PC-3 (cell line): Measurements from ENCODE around the gene RPL29. TPM values are rescaled to one million over a fixed set of nuclear protein-coding genes. Genes with fewer than 3 reads are reported as not detected.
A peak's percentile ranks its signal among the peaks of the same experiment; 100 is the strongest.

Experiments used
- ATAC-seq: fragments of 200-7000 bp; cut with Tn5 transposase; 2 replicates; pipeline ENCODE4 v1.9.1; 2020; ENCODE audit warnings: mild to moderate bottlenecking, moderate library complexity
- BruUV-seq: library from RNA; stranded (reverse); fragments of 400-500 nt; replicated peaks from 2 replicates; lab custom pipeline; 2021; lab: Mats Ljungman, UMichigan
- CTCF ChIA-PET: fragments of 300-600 bp; sonication (Branson Sonifier 250); formaldehyde crosslinking; loops from one replicate; lab custom pipeline; 2022; ENCODE audit warnings: antibody characterized with exemption; lab: Charles Lee
- POLR2A ChIA-PET: fragments of 300-600 bp; sonication (Branson Sonifier 250); formaldehyde crosslinking; loops from one replicate; lab custom pipeline; 2022; ENCODE audit warnings: antibody characterized with exemption; ENCODE audit not compliant: unreplicated experiment; lab: Charles Lee
- DNase-seq: peaks from one replicate; pipeline ENCODE4 v3.0.0-alpha.2; 2015
- H2AFZ ChIP-seq: fragments of 300-600 bp; sonication (generic); 2 replicates; pipeline ENCODE4 v1.6.0; 2016; ENCODE audit warnings: antibody characterized with exemption, low read length
- H3F3A ChIP-seq: fragments of 300-600 bp; sonication (generic); one replicate; pipeline ENCODE4 v1.6.0; 2017; ENCODE audit warnings: antibody characterized with exemption, low read length, control low read depth, mild to moderate bottlenecking; ENCODE audit not compliant: unreplicated experiment
- H3K27ac ChIP-seq: fragments of 300-600 bp; sonication (generic); 2 replicates; pipeline ENCODE4 v1.5.1; 2016; ENCODE audit warnings: mild to moderate bottlenecking, low read length
- H3K27me3 ChIP-seq: fragments of 300-600 bp; sonication (generic); 2 replicates; pipeline ENCODE4 v1.6.1; 2016; ENCODE audit warnings: low read length, mixed read lengths
- H3K36me3 ChIP-seq: fragments of 300-600 bp; sonication (generic); 2 replicates; pipeline ENCODE4 v1.6.1; 2016; ENCODE audit warnings: low read depth, mixed run types, low read length, mixed read lengths
- H3K4me1 ChIP-seq: fragments of 300-600 bp; sonication (generic); 2 replicates; pipeline ENCODE4 v1.5.1; 2016; ENCODE audit warnings: low read length; ENCODE audit not compliant: insufficient read depth
- H3K4me2 ChIP-seq: fragments of 300-600 bp; sonication (generic); 2 replicates; pipeline ENCODE4 v1.6.0; 2016; ENCODE audit warnings: low read length
- H3K4me3 ChIP-seq: fragments of 300-600 bp; sonication (generic); 2 replicates; pipeline ENCODE4 v1.5.1; 2016; ENCODE audit warnings: mild to moderate bottlenecking, low read length, mixed read lengths
- H3K79me2 ChIP-seq: fragments of 300-600 bp; sonication (generic); 2 replicates; pipeline ENCODE4 v1.6.1; 2017; ENCODE audit warnings: low read length, mixed read lengths
- H3K9ac ChIP-seq: fragments of 300-600 bp; sonication (generic); 2 replicates; pipeline ENCODE4 v1.6.0; 2016; ENCODE audit warnings: mild to moderate bottlenecking, low read length
- H3K9me2 ChIP-seq: fragments of 300-600 bp; sonication (generic); replicated peaks from 2 replicates; pipeline ENCODE4 v1.6.1; 2016; ENCODE audit warnings: mixed run types, low read length, mixed read lengths
- H3K9me3 ChIP-seq: fragments of 300-600 bp; sonication (generic); 2 replicates; pipeline ENCODE4 v1.6.1; 2016; ENCODE audit warnings: low read length, mixed read lengths
- H4K20me1 ChIP-seq: fragments of 300-600 bp; sonication (generic); 2 replicates; pipeline ENCODE4 v1.6.1; 2016; ENCODE audit warnings: low read length, mixed read lengths
- EZH2 ChIP-seq: fragments of 300-600 bp; sonication (generic); IDR thresholded peaks from one replicate; pipeline ENCODE4 v1.6.1; 2017; ENCODE audit warnings: antibody characterized with exemption, mild to moderate bottlenecking, low read length; ENCODE audit not compliant: unreplicated experiment
- EZH2phosphoT487 ChIP-seq: fragments of 300-600 bp; sonication (generic); IDR thresholded peaks from 2 replicates; pipeline ENCODE4 v1.6.1; 2018; ENCODE audit warnings: mild to moderate bottlenecking, antibody characterized with exemption, low read length, borderline replicate concordance
- intact Hi-C: fragments of 100-400 bp; cut with micrococcal nuclease; formaldehyde crosslinking; loops from 2 replicates; pipeline ENCODE4 v1.9.0; 2023
- total RNA-seq: library from RNA; depleted of rRNA; stranded (reverse); fragments of >200 nt; gene quantifications from 2 replicates; pipeline ENCODE4 v1.2.3, GENCODE V29; 2014
- TF ChIP-seq, protein P1 (sequence below): fragments of 300-600 bp; sonication (generic); conservative IDR thresholded peaks from 2 replicates; pipeline ENCODE4 v1.5.1; 2017; ENCODE audit warnings: antibody characterized with exemption, low read depth, mild to moderate bottlenecking, low read length

Gene RPL29
- total RNA-seq, 1 experiment from 2014 or later = 1,807 TPM

GRCh38 chr3:51968883-51969678, 26.6 kb downstream of the RPL29 start:
- Histone ChIP-seq H3K9me2 (no peaks in the 10 kb centered on the region), H4K20me1 (no peaks in the 10 kb centered on the region), H3K4me2 (no peak overlapping the region), H3K4me3 (no peak overlapping the region), H3K27ac (no peak overlapping the region), H3K79me2 (peaks cover 34% of the 10 kb centered on the region), H3K9ac (no peak overlapping the region), H3K4me1 (peaks cover 22% of the 10 kb centered on the region), H3F3A (no peaks in the 10 kb centered on the region), H3K27me3 (no peaks in the 10 kb centered on the region), H3K36me3 (no peaks in the 10 kb centered on the region), H2AFZ (no peak overlapping the region), H3K9me3 (no peaks in the 10 kb centered on the region)
- TF ChIP-seq, protein P1, sequence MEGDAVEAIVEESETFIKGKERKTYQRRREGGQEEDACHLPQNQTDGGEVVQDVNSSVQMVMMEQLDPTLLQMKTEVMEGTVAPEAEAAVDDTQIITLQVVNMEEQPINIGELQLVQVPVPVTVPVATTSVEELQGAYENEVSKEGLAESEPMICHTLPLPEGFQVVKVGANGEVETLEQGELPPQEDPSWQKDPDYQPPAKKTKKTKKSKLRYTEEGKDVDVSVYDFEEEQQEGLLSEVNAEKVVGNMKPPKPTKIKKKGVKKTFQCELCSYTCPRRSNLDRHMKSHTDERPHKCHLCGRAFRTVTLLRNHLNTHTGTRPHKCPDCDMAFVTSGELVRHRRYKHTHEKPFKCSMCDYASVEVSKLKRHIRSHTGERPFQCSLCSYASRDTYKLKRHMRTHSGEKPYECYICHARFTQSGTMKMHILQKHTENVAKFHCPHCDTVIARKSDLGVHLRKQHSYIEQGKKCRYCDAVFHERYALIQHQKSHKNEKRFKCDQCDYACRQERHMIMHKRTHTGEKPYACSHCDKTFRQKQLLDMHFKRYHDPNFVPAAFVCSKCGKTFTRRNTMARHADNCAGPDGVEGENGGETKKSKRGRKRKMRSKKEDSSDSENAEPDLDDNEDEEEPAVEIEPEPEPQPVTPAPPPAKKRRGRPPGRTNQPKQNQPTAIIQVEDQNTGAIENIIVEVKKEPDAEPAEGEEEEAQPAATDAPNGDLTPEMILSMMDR = no peak
- TF ChIP-seq EZH2phosphoT487 = no peak
- TF ChIP-seq EZH2 = no peak
- ChIA-PET CTCF (interaction anchor here (0.7 to 1.1 kb wide), 2 partner anchors 14 to 28 kb away, joined by 3 read pairs; partner anchors contain the start of genes ACY1 and RRP9), POLR2A (no interaction called here)
- intact Hi-C loops = no loop called here
- DNase-seq (no peak), ATAC-seq (no peak)
- BruUV-seq = no TSS peak

DNA sequence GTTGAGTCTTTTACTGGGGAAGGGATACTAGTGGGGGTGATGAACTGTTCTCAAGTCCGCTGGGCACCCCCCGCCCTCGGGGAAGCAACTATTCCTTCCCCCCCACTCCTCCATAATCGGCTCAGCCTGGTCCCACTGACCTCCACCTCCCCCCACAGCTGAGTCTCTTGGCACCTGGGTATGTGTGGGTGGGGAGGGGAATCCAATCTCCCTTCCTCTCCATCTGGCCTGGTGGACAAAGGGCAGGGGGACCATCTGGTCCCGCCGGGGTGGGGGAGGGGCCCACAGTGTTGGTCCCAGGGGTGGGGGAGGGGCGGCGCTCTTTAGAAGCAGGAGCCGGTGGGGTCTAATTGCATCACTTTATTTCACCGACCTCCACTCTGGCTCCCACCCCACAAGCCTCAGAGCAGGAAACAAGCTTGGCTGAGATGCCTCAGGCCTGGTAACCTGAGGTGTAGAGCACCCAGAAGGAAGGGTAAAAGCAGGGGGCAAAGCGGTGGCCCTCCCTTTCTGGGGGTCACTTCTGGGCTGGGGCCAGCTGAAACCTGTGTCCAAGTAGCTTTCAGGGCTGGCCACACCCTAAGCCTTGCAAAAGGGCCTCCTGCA, 27.4 kb downstream of the RPL29 start:
- TF ChIP-seq, protein P1 = no peak
- TF ChIP-seq EZH2 (no peak), EZH2phosphoT487 (no peak)
- ATAC-seq (peak; percentile 6), DNase-seq (no peak)
- Histone ChIP-seq H2AFZ (peak overlapping the region; percentile 64; the same call in 1 of the 2 replicates), H3K4me1 (peaks cover 16% of the 10 kb centered on the region), H4K20me1 (no peaks in the 10 kb centered on the region), H3K9me3 (no peaks in the 10 kb centered on the region), H3F3A (no peaks in the 10 kb centered on the region), H3K27ac (no peak overlapping the region), H3K79me2 (peaks cover 27% of the 10 kb centered on the region), H3K36me3 (no peaks in the 10 kb centered on the region), H3K9me2 (no peaks in the 10 kb centered on the region), H3K4me2 (peak overlapping the region; percentile 100), H3K4me3 (peak overlapping the region; percentile 81), H3K9ac (peak overlapping the region; percentile 62; the same call in 1 of the 2 replicates), H3K27me3 (no peaks in the 10 kb centered on the region)
- CTCF ChIA-PET = interaction anchor here (0.6 kb wide), 1 partner anchor 84 kb away, joined by 4 read pairs; no protein-coding TSS in a partner anchor
- intact Hi-C loops = no loop called here
- BruUV-seq = no TSS peak
- POLR2A ChIA-PET = interaction anchor here (0.5 to 0.6 kb wide), 2 partner anchors 18 to 236 kb away, joined by 3 read pairs; no protein-coding TSS in a partner anchor
